Measurements from ENCODE around the gene SRCIN1.
"Not testable (repeated sequence)": the region's sequence is repeated elsewhere in the genome, so short reads cannot be mapped to it uniquely, and the experiment has no call there.

The SRCIN1 gene

DNA sequence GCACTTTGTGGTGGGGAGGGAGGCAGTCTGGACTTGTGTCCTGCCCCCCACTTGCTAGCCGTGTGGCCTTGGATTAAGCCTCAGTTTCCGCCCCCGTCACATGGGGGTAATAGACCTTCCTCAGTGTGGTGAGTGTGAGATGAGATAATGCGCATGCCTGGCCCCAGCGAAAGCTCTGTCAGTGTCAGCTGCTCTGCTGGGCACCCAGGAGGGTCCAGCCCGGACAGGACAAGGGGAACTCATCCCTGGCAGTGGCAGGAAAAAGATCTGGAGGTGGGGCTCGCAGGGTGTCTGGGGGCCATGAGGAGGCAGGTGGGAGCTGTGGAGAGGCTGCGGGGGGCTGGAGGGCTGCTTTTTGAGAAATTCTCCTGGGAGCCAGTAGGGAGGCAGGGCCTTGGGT lies 63.5 kb downstream of the SRCIN1 start:
- no peak for DNase-seq (ENCODE audit: low read depth)

DNA sequence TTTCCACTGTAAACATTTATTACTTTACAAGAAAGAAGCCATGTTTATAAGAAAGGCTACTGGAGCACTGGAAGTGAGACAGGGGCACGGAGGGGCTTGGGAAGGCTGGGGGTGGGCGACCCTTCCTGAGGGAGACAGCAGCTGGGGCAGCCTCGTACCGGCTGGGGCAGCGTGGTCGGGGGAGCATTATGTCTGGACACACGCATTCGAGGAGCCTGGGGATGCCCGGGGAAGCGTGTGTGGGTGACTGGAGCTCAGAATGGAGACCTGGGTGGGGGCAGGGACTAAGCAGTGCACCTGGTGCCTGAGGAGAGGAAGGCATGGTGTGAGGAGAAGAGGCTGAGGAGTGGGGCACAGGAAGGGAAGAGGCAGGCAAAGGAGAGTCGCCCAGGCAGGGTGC lies 64.5 kb downstream of the SRCIN1 start:
- DNase-seq (ENCODE audit: low read depth) = no peak

DNA sequence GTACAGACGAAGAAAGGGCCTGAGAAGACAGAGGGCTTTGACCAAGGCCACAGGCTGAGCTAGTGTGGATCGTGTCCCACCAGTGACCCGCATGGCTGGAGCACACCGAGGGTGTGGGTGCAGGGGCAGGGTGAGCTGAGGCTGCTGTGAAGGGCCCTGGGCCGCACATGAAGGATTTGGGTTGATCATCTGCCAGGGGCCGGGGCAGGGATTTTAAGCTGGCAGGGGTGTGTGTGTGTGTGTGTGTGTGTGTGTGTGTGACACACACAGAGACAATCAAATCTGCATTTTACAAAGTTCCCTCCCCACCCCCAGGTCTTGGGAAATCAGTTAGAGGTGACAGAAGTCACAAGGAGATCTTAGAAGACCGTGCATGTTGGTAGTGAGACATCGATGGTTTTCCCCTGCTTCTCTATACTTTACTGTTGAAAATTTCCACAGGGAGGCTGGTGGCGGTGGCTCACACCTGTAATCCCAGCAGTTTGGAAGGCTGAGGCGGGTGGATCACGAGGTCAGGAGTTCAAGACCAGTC lies 65.2 kb downstream of the SRCIN1 start:
- DNase-seq (ENCODE audit: low read depth) = no peak

DNA sequence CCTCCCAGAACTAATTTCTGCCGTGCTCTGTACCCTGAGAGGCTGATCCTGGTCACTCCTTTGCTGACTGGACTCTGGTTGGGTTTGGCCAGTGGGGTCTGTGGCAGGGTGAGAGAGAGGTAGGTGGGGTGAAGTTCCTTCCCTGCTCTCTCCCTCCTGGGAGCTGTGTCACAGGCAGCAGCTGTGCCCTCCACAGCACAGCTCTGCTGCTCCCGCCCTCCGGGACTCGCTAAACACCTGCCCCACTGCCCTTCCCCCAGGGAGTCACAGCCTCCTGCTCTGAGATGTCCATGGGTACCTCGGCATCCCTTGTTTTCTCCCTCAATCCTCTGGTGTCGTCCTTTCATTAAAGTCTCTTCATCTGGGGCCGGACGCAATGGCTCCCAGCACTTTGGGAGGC lies 66.4 kb downstream of the SRCIN1 start:
- DNase-seq (ENCODE audit: low read depth) = no peak

DNA sequence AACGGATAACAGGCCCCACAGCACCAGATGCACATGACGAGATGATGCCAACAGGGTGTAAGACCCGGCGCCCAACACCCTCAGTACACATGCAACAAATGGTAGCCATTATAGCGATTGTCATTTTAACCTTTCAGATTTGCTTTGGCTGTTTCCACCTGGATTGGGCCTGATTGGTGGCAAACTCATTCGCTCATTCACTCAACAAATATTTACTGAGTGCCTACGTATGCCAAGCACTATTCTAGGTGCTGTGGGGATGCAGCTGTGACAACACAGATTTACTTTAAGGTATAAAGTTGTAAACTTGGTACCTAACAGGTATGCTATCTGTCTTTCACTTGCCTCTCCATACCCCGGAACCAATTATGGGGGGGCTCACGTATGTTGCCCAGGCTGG lies 66.8 kb downstream of the SRCIN1 start:
- no peak for DNase-seq (ENCODE audit: low read depth)

DNA sequence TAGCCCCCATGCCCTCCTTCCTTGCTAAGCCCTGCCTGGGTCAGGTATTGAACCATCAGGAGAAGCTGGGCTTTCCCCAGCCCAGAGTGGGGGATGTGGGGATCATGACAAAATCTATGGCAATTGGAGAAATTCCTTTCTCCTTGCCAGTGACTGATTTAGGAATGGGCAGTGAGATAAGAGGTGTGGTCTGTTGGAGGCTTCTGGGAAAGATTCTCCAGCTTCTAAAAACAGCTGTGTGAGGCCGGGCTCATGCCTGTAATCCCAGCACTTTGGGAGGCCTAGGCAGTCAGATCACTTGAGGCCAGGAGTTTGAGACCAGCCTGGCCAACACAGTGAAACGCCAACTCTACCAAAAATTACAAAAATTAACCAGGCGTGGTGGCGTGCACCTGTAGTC lies 69.1 kb downstream of the SRCIN1 start:
- DNase-seq (ENCODE audit: low read depth) = no peak

DNA sequence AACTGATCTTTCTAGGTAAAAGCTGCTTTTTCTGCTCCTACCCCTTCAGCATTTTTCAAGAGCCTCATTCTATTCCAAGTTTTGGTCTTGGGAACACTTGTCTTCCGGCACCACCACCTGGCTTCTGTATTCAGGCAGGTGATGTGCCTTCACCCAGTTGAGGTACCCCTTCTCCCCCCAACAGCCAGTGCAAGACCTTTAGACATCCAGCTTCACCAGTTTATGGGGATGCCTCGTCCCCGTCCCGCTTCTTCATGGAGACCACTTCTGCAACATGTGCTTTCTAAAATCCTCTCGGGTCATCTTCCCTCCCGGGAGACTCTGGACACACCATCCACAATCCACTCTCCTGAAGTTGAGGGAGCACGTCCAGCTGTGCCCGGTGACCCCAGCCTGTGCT lies 69.9 kb downstream of the SRCIN1 start:
- no peak for DNase-seq (ENCODE audit: low read depth)

DNA sequence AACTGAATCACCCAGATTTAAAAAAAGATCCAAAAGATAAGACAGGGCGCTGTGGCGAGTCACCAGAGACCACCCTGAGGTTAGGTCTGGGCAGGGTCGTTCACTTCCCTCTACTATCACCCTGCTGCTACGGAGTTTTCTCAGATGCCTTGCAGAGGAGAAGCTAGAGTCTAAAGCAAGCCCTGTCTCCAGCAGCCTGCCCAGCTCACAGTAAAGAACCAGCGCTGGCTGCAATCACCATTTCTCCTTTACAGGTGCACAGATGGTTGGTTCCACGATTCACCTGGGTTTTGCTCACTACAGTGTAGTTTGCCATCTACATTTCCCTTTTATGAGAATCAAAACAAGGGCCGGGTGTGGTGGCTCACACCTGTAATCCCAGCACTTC lies 71.3 kb downstream of the SRCIN1 start:
- DNase-seq (ENCODE audit: low read depth) = no peak

DNA sequence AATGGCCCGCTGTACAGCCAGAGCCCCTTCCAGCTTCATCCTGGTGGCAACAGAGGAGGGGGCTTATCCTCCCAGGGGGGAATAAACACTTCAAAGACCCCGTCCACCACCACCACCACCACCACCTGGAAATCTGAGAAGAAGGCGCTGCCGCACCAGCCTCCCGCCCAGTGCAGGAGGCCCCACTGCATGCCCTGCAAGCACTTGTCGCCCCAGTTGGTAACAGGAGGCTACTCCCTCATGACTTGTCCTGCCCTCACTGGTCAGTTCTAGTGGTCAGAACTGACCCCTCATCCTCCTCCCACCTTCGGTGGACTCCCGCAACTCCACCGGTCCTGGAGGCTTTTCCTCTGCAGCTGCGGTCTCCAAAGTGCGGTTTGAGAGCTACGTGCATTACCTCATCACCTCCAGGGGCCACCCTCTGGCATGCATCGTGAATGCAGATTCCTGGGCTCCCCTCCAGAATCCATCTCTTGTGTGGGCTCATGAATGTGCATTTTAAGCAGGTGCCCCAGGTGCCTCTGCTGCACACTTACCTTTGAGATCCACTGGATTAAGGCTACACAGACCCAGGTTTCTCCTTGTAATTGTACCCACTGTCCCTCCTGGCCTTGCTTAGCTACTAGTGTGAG lies 71.8 kb downstream of the SRCIN1 start:
- DNase-seq (ENCODE audit: low read depth) = no peak

DNA sequence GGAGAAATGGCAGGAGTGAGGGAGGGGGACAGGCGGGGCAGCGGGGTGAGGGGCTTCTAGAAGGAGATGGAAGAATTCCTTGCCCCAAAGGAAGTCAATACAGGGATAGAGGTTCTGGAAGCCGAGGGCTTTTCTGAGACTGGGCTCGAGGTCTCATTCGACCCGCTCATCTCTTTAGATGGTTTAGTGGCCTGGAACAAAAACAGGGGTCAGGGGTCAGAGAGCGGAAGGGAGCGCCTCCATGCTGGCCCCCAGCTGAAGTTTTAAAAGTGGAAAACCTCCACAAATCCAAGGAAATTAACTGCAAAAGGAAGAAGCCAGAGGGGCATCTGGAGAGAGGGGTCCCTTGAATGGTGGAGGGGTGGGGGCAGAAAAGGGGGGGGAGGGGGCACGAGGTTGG lies 72.5 kb downstream of the SRCIN1 start:
- no peak for DNase-seq (ENCODE audit: low read depth)

DNA sequence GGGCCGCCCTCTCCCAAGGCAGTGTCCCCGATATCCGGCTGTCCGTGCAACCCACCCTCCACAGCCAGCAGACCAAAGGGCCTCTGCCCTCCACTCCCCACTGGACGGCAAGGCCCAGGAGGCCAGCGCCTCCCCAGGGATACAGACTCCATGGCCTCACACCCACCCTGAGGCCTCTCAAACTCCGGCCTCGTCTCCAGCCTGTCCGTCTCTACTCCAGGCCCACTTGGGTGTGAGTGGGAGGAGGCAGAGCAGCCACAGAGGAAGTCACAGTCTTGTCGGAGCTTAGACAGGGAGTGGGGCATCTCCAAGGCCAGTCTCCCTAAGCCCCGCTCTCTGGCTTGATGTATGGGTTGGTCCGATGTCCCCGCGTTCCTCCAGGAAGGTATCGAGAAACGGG lies 73.3 kb downstream of the SRCIN1 start:
- no peak for DNase-seq (ENCODE audit: low read depth)

DNA sequence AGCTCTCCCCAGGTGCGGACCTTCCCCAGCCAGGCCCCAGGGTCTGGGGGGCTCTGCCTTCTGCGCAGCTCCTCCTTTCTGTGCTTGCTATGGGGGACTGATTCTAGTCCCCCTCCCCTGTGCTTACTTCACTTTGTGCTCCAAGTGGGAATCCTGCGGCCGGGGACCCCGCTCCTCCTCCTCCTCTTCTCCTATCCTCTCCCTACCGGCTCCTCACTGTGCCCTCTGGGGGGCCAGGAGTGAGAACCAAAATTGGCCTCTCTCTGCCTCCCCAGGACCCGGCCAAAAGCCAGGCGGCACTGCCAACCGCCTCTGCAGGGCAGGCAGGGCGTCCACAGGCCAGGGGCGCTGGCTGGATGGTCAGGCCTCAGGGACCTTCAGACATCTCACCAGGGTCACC lies 74.0 kb downstream of the SRCIN1 start:
- not testable (repeated sequence) for DNase-seq (ENCODE audit: low read depth)

DNA sequence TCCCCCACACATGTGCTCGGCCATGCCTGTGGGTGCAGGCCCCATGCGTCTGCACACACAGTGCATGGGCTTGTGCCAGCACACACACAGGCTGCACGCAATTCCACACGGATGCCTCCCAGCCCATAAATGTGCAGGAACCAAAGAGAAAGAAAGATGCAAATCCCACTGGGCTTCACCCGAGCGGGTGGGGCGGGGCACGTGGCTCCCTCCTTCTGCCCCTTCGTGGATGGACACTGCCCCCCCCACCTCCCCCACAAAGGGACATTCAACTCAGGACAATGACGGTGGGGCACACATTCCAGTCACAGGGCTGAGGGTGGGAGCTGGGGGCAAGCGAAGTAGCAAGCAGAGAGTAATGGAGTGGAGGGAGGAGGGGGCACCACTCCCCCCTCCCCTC lies 74.9 kb downstream of the SRCIN1 start:
- DNase-seq (ENCODE audit: low read depth) = not testable (repeated sequence)

DNA sequence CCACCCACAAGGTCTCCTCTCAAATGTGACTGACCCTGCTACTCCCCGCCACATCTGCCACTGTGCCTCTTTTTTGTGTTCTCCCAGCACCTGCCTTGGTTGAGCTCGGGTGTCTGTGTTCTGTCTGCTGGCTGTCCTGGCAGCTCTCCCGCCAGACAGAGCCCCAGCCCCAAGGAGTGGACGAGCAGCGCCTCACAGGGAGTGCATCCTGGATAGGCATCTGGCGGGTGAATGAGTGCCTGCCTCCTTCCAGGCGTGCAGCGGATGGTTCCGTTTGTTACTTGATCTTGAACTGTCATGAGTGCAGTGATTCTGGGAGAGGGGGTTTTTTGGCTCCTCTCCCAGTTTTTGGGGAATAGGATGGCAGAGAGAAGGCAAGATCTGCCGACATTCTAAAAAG lies 77.6 kb downstream of the SRCIN1 start:
- DNase-seq (ENCODE audit: low read depth) = not testable (repeated sequence)

DNA sequence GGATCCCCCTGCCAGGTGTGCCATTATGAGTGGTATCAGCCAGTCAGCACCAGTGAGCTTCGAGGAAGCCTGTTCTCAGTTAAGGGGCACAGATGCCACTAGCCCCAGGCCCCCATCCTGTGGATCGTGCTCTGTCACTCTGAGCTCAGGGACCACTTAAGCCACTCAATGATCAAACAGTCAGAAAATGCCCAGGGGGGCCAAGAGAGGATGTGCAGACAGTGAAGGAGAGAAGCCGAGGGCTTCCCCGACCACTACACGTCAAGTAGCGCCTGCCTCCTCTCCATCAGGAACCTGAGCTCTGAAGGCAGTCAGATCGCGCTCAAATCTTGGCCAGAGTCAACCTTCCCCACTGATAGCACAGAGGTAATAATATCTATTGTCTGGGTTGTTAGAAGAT lies 79.2 kb downstream of the SRCIN1 start:
- DNase-seq (ENCODE audit: low read depth) = not testable (repeated sequence)

DNA sequence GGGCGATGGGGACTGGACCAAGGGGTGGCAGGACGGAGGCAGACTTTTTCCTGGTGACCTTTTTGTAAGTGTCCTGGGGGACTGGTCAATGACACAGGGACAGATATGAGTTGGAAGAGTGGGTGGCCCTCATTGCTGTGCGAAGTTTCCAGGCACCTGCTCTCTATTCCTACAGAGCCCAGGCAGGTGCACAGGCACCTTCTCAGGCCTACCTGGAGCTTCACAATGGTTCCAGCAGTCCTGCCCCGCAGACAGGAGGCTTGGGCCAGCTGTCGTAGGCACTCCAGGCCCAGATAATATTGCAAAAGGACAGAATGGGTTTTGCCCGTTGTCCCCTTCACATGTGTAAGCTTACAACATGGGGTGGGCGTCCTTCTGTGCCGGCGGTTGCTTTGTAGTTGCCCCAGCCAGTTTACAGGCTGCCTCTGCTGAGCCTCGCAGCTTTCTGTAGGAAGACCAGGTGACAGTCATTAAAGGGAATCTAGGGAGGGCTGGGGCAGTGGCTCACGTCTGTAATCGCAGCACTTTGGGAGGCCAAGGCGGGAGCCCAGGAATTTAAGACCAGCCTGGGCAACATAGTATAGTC lies 93.2 kb downstream of the SRCIN1 start:
- no peak for DNase-seq (ENCODE audit: low read depth)

DNA sequence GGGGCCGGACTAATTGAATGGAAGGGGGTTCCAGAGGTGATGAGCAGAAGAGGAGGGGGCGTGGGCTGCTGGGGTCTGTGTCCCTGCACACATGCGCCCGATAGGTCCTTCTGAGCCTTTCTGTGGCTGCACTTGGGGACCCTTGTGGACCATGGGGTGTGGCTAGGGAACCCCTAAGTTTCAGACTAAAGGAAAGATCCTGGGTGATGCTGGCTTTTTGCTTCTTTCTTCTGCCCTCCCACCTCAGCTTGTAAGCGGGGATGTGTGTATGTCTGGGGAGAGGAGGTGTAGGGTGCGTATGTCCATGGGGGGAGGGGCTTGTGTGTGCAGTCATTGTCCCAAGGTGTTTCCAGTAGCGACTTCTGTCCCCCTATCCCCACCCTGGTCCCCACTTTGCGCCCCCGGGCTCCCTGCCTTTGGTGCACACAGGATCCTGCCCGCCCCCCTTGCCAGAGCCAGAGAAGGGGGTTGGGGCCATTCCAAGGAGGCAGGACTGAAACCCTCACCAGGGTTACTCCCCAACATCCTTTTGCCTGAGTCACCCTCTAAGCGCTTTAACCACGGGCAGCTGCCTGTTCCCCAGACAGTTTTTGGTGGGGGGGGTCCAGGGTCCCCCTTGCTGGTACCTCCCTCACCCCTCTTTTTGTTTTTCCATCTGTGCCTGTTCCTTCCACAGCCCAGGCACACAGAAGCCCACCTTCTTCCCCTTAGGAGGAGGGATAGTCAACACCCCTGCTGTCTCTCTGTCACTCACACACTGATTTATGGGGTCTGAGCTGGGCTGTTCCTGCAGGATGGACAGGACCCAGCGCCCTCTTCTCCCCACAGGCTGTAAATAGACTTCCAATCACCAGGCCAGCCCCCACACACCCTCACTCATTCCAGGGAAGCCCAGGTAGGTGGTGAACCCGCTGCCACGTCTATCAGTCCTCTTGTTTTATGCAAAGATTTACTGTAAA lies 94.3 kb downstream of the SRCIN1 start:
- no peak for DNase-seq (ENCODE audit: low read depth)

DNA sequence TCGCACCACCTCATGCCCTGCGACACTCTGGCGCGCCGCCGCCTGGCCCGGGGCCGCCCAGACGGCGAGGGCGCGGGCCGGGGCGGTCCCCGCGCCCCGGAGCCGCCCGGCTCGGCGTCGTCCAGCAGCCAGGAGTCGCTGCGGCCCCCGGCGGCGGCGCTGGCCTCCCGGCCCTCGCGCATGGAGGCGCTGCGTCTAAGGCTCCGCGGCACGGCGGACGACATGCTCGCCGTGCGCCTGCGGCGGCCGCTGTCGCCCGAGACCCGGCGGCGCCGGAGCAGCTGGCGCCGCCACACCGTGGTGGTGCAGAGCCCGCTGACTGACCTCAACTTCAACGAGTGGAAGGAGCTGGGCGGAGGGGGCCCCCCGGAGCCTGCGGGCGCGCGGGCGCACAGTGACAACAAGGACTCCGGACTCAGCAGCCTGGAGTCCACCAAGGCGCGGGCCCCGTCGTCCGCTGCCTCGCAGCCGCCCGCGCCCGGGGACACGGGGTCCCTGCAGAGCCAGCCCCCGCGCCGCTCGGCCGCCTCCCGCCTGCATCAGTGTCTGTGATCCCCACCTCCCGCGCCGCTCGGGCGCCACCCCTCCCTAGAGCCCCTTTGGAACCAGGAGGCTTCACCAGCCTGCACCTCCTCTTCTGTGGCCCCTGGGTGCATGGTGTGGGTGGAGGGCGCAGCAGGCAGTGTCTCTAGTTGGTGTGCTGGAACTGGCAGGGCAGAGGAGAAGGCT lies 95.2 kb downstream of the SRCIN1 start:
- no peak for DNase-seq (ENCODE audit: low read depth)

DNA sequence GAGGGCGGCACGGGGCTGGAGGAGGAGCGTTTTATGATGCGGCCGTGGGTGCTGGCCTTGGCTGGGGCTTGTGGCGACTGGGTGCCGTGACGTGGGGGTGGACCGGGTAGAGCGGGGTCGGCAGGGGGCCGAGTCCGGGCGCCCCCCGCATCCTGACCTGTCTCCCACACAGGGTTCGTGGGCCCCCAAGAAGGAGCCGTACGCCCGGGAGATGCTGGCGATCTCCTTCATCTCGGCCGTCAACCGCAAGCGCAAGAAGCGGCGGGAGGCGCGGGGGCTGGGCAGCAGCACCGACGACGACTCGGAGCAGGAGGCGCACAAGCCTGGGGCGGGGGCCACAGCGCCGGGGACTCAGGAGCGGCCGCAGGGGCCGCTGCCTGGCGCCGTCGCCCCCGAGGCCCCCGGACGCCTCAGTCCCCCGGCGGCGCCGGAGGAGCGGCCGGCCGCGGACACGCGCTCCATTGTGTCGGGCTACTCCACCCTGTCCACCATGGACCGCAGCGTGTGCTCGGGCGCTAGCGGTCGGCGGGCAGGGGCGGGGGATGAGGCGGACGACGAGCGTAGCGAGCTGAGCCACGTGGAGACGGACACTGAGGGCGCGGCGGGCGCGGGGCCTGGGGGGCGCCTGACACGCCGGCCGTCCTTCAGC lies 95.9 kb downstream of the SRCIN1 start:
- no peak for DNase-seq (ENCODE audit: low read depth)

DNA sequence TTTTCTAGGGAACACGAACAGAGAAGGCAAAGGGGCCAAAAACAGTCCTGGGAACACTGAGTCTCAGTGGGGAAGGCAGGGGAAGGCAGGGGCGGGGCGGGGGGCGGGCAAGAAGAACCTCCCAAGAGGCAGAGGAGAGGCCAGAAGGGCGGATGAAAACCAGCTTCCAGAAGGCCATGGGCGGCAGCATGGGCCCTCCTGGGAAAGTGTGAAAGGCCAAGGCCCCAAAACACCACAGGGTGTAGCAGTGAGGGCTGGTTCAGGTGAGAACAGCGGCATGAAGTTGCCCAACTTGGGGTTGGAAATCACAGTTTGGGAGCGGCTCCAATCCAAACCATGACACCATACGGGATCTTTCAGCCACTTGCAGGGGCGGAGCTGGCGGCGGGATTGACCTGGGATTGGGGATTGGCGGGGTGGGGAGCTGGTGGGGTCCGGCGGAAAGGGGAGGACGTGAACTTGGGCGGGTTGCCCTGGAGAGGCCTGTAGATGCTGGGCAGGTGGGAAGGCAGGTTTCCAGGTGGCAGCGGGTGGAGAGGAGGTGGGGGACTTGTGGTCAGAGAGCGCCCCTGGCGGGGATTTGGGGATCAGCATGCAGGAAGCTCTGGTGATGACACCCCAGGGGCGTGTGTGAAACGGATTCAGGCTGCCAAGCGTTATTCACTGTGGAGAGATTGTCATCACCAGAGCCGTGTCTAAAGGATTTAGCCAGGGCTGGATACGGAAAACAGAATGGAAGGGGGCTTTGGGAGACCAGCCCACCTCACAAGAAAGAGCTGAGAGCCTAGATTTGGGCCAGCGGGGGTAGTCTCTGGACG lies 96.6 kb downstream of the SRCIN1 start:
- DNase-seq (ENCODE audit: low read depth) = peak; percentile 58

DNA sequence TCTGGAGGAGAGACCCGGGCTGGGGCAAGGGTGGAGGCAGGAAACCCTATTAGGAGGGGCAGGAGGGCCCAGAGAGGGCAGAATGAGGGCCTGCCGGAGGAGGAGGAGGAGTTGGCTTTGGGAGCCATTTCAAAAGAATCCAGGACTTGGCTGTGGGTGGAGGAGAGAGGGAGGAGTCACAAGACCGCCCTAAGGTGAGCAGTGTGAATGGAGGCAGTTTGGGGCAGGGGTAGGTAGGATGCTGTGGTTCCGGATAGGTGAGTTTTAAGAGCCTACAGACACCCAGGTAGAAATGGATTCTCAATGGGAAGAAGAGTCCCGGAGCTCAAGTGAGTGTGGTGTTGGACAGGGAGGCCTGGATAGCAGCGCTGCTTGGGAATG lies 97.2 kb downstream of the SRCIN1 start:
- DNase-seq (ENCODE audit: low read depth) = no peak
